ENCODE measurements around the gene PLVAP. TPM values are rescaled to one million over a fixed set of nuclear protein-coding genes. Genes with fewer than 3 reads are reported as not detected.

Gene PLVAP
- total RNA-seq, 1 experiment from 2014 or later: not detected

DNA sequence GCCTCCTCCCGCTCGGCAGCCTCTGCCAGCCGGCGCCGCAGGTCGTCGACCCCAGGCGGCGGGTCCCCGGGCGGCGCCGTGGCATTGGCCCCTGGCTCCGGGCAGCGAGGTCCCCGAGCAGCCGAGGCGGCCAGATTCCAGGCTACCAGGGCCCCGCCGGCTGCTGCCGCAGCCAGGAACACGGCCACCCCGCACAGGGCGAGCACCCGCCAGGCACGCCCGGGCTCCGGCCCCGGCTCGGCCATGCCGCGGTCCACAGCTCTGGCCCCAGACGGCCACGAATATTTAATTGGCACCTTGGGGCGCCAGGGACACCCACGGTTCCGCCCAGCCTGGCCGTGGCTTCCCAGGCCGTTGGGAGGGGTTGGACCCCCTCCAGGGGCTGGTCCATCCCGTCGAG, 16.8 kb upstream of the PLVAP start, which contains the start of gene CCDC194:
TSS of gene CCDC194 (minus strand) at position 283 of the 400 bp plus-strand sequence. CDS start at position 245, 38 bp downstream.
- CTCF ChIA-PET: interaction anchor here (0.7 to 2.1 kb wide), 8 partner anchors 8 to 100 kb away, joined by 3 to 6 read pairs (median 4); partner anchors contain the start of gene MVB12A
- peaks cover 3% of the 10 kb centered on the region; the same call in 1 of the 2 replicates for H3K36me3 Mint-ChIP-seq

DNA sequence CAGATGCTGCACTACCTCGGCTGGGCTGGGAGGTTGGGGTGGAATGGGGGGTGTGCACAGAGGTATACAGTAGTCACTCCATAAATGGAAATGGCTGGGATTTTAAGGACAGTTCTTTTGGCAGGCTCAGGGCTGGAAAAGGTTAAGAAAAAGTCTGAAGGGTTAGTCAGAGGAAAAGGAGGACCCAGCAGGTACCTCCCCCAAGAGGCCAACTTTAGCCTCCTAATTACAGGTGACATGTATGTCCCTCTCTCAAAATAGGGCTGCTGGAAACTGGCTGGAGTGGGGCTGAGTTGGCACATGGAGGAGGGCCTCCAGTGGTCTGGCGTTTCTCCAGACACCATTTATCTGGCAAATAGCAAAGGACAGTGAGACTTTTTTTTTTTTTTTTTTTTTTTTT, 15.9 kb upstream of the PLVAP start:
- Mint-ChIP-seq H3K27me3 (ENCODE audit: low read depth) (peaks cover 22% of the 10 kb centered on the region), H3K27ac (no peak overlapping the region), H3K36me3 (peaks cover 3% of the 10 kb centered on the region; the same call in 1 of the 2 replicates), H3K4me1 (peaks cover 13% of the 10 kb centered on the region), H3K4me3 (no peak overlapping the region), H3K9me3 (peaks cover 9% of the 10 kb centered on the region)
- ATAC-seq: no peak
- no peak for TF ChIP-seq GRHL2 (CRISPR knock-in tag; IDR thresholded peaks at IDR 0.05; ENCODE audit: insufficient replicate concordance, severe bottlenecking)
- no peak for TF ChIP-seq ZNF138 (CRISPR knock-in tag; conservative IDR thresholded peaks at IDR 0.05)
- TF ChIP-seq, protein P1, sequence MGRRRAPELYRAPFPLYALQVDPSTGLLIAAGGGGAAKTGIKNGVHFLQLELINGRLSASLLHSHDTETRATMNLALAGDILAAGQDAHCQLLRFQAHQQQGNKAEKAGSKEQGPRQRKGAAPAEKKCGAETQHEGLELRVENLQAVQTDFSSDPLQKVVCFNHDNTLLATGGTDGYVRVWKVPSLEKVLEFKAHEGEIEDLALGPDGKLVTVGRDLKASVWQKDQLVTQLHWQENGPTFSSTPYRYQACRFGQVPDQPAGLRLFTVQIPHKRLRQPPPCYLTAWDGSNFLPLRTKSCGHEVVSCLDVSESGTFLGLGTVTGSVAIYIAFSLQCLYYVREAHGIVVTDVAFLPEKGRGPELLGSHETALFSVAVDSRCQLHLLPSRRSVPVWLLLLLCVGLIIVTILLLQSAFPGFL (CRISPR knock-in tag; IDR thresholded peaks at IDR 0.05; ENCODE audit: borderline replicate concordance): no peak
- TF ChIP-seq, protein P2, sequence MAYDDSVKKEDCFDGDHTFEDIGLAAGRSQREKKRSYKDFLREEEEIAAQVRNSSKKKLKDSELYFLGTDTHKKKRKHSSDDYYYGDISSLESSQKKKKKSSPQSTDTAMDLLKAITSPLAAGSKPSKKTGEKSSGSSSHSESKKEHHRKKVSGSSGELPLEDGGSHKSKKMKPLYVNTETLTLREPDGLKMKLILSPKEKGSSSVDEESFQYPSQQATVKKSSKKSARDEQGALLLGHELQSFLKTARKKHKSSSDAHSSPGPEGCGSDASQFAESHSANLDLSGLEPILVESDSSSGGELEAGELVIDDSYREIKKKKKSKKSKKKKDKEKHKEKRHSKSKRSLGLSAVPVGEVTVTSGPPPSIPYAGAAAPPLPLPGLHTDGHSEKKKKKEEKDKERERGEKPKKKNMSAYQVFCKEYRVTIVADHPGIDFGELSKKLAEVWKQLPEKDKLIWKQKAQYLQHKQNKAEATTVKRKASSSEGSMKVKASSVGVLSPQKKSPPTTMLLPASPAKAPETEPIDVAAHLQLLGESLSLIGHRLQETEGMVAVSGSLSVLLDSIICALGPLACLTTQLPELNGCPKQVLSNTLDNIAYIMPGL (CRISPR knock-in tag; IDR thresholded peaks at IDR 0.05): no peak
- no peak for TF ChIP-seq SMAD3 (CRISPR knock-in tag; IDR thresholded peaks at IDR 0.05; ENCODE audit: borderline replicate concordance)
- TF ChIP-seq, protein P3, sequence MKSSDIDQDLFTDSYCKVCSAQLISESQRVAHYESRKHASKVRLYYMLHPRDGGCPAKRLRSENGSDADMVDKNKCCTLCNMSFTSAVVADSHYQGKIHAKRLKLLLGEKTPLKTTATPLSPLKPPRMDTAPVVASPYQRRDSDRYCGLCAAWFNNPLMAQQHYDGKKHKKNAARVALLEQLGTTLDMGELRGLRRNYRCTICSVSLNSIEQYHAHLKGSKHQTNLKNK (CRISPR knock-in tag; IDR thresholded peaks at IDR 0.05): no peak
- no peak for TF ChIP-seq ZNF232 (CRISPR knock-in tag; IDR thresholded peaks at IDR 0.05)
- no peak for TF ChIP-seq NR3C1 (CRISPR knock-in tag; conservative IDR thresholded peaks at IDR 0.05; ENCODE audit: low read depth)
- TF ChIP-seq, protein P4, sequence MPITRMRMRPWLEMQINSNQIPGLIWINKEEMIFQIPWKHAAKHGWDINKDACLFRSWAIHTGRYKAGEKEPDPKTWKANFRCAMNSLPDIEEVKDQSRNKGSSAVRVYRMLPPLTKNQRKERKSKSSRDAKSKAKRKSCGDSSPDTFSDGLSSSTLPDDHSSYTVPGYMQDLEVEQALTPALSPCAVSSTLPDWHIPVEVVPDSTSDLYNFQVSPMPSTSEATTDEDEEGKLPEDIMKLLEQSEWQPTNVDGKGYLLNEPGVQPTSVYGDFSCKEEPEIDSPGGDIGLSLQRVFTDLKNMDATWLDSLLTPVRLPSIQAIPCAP (CRISPR knock-in tag; IDR thresholded peaks at IDR 0.05): no peak
- TF ChIP-seq, protein P5, sequence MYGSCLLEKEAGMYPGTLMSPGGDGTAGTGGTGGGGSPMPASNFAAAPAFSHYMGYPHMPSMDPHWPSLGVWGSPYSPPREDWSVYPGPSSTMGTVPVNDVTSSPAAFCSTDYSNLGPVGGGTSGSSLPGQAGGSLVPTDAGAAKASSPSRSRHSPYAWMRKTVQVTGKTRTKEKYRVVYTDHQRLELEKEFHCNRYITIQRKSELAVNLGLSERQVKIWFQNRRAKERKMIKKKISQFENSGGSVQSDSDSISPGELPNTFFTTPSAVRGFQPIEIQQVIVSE (CRISPR knock-in tag; IDR thresholded peaks at IDR 0.05; ENCODE audit: borderline replicate concordance): no peak
- TF ChIP-seq NFATC4 (CRISPR knock-in tag; IDR thresholded peaks at IDR 0.05): no peak
- TF ChIP-seq TEAD1 (CRISPR knock-in tag; IDR thresholded peaks at IDR 0.05): no peak
- TF ChIP-seq, protein P6, sequence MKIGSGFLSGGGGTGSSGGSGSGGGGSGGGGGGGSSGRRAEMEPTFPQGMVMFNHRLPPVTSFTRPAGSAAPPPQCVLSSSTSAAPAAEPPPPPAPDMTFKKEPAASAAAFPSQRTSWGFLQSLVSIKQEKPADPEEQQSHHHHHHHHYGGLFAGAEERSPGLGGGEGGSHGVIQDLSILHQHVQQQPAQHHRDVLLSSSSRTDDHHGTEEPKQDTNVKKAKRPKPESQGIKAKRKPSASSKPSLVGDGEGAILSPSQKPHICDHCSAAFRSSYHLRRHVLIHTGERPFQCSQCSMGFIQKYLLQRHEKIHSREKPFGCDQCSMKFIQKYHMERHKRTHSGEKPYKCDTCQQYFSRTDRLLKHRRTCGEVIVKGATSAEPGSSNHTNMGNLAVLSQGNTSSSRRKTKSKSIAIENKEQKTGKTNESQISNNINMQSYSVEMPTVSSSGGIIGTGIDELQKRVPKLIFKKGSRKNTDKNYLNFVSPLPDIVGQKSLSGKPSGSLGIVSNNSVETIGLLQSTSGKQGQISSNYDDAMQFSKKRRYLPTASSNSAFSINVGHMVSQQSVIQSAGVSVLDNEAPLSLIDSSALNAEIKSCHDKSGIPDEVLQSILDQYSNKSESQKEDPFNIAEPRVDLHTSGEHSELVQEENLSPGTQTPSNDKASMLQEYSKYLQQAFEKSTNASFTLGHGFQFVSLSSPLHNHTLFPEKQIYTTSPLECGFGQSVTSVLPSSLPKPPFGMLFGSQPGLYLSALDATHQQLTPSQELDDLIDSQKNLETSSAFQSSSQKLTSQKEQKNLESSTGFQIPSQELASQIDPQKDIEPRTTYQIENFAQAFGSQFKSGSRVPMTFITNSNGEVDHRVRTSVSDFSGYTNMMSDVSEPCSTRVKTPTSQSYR (CRISPR knock-in tag; IDR thresholded peaks at IDR 0.05): no peak
- no peak for TF ChIP-seq ELF4 (CRISPR knock-in tag; IDR thresholded peaks at IDR 0.05; ENCODE audit: low read depth)
- TF ChIP-seq TP53 (CRISPR knock-in tag; IDR thresholded peaks at IDR 0.05): no peak
- TF ChIP-seq, protein P7, sequence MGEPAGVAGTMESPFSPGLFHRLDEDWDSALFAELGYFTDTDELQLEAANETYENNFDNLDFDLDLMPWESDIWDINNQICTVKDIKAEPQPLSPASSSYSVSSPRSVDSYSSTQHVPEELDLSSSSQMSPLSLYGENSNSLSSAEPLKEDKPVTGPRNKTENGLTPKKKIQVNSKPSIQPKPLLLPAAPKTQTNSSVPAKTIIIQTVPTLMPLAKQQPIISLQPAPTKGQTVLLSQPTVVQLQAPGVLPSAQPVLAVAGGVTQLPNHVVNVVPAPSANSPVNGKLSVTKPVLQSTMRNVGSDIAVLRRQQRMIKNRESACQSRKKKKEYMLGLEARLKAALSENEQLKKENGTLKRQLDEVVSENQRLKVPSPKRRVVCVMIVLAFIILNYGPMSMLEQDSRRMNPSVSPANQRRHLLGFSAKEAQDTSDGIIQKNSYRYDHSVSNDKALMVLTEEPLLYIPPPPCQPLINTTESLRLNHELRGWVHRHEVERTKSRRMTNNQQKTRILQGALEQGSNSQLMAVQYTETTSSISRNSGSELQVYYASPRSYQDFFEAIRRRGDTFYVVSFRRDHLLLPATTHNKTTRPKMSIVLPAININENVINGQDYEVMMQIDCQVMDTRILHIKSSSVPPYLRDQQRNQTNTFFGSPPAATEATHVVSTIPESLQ (CRISPR knock-in tag; IDR thresholded peaks at IDR 0.05): no peak
- TF ChIP-seq, protein P8, sequence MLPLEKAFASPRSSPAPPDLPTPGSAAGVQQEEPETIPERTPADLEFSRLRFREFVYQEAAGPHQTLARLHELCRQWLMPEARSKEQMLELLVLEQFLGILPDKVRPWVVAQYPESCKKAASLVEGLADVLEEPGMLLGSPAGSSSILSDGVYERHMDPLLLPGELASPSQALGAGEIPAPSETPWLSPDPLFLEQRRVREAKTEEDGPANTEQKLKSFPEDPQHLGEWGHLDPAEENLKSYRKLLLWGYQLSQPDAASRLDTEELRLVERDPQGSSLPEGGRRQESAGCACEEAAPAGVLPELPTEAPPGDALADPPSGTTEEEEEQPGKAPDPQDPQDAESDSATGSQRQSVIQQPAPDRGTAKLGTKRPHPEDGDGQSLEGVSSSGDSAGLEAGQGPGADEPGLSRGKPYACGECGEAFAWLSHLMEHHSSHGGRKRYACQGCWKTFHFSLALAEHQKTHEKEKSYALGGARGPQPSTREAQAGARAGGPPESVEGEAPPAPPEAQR (CRISPR knock-in tag; IDR thresholded peaks at IDR 0.05): no peak
- no peak for TF ChIP-seq HMGA2 (CRISPR knock-in tag; IDR thresholded peaks at IDR 0.05)
- DNase-seq (ENCODE audit: low spot score): no peak
- CTCF ChIA-PET: interaction anchor here (0.7 to 1.0 kb wide), 5 partner anchors 11 to 97 kb away, joined by 3 to 6 read pairs (median 4); no protein-coding TSS in a partner anchor
- POLR2A ChIA-PET: interaction anchor here (0.9 kb wide), 1 partner anchor 10 kb away, joined by 4 read pairs; no protein-coding TSS in a partner anchor

More for the DNA sequence above, 16.8 kb upstream of the PLVAP start, which contains the start of gene CCDC194:
- no peak within 1 kb of the TSS for H3K4me3 Mint-ChIP-seq
- H3K9me3 Mint-ChIP-seq: peaks cover 7% of the 10 kb centered on the region
- peaks cover 16% of the 10 kb centered on the region for H3K27me3 Mint-ChIP-seq (ENCODE audit: low read depth)
- ATAC-seq: no peak
- TF ChIP-seq GTF2I (CRISPR knock-in tag; conservative IDR thresholded peaks at IDR 0.05) (no peak), OVOL2 (CRISPR knock-in tag; IDR thresholded peaks at IDR 0.05; ENCODE audit: borderline replicate concordance) (no peak), MXD4 (CRISPR knock-in tag; IDR thresholded peaks at IDR 0.05; ENCODE audit: borderline replicate concordance) (no peak), ZNF423 (CRISPR knock-in tag; IDR thresholded peaks at IDR 0.05) (no peak)
- TF ChIP-seq, protein P9, sequence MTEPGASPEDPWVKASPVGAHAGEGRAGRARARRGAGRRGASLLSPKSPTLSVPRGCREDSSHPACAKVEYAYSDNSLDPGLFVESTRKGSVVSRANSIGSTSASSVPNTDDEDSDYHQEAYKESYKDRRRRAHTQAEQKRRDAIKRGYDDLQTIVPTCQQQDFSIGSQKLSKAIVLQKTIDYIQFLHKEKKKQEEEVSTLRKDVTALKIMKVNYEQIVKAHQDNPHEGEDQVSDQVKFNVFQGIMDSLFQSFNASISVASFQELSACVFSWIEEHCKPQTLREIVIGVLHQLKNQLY (CRISPR knock-in tag; IDR thresholded peaks at IDR 0.05): no peak
- POLR2A ChIA-PET: no interaction called here
- no peak for DNase-seq (ENCODE audit: low spot score)
- H3K4me1 Mint-ChIP-seq: peaks cover 13% of the 10 kb centered on the region
- H3K27ac Mint-ChIP-seq: no peak within 1 kb of the TSS
